Measurements from ENCODE around the gene STK32C. TPM values are rescaled to one million over a fixed set of nuclear protein-coding genes. Genes with fewer than 3 reads are reported as not detected.

Gene STK32C
- polyA plus RNA-seq, 1 donor from 2014 or later = 23.2 TPM

DNA sequence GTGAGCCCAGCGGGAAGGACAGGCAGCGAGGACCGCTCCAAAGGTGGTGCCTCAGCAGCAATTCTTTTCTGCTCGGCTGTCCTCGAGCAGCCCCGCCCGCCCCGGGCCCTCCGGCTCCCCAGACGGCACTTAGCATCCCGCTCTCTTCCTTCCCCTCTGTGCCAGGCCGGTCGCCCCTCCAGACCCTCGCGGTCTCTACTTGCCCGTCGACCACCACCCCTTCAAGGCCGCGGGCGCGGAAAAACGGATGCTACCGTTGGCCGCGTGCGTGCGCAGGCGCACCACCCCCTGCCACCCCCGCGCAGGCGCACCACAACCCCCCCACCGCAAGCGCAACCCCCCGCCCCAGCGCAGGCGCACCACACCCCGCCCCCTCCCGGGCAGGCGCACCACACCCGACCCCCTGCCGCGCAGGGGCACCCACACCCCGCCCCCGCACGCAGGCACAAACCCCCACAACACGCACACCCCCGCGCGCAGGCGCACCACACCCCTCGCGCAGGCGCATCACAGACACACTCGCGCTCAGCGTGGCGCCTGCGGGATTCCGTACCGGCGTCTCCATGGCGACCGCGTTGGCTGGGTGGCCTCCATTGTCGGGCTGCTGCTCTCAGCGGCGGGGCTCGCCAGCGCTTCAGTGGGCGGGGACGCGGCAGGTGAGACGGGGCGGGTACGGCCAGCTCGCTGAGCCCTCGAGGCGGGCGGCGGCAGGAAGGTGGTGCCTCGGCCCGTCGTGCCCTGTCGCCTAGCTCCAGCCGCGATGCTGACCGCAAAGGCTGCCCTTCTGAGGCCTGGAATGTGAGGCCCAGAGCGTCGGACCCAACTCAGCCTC, 24.1 kb upstream of the STK32C start, which contains the start of gene LRRC27:
LRRC27 (plus strand) TSS at position 593 of the 832 bp plus-strand sequence. CDS start 1,332 bp downstream, outside the sequence.
- Histone ChIP-seq H4K20me1 (ENCODE audit: insufficient read depth) (no peaks in the 10 kb centered on the region), H3K4me3 (ENCODE audit: low read length) (peak within 1 kb of the TSS; percentile 83), H3K79me2 (replicated peaks; ENCODE audit: insufficient read depth, low read length) (peaks cover 18% of the 10 kb centered on the region), H3K27me3 (ENCODE audit: insufficient read depth, low read depth, low read length) (no peaks in the 10 kb centered on the region), H3K27ac (ENCODE audit: low read length) (peak within 1 kb of the TSS; percentile 70), H3F3A (ENCODE audit: insufficient read depth, low read length, poor library complexity, severe bottlenecking) (no peaks in the 10 kb centered on the region), H3K36me3 (ENCODE audit: insufficient read depth, low read length) (no peaks in the 10 kb centered on the region), H3K4me2 (ENCODE audit: low read length) (peak within 1 kb of the TSS; percentile 78), H3K9ac (ENCODE audit: low read length) (peak within 1 kb of the TSS; percentile 78), H3K9me2 (ENCODE audit: insufficient read depth, low read length) (no peaks in the 10 kb centered on the region), H2AFZ (ENCODE audit: low read depth, low read length) (peak within 1 kb of the TSS; percentile 65), H3K9me3 (ENCODE audit: low read length) (no peaks in the 10 kb centered on the region)
- TF ChIP-seq EP300 (conservative IDR thresholded peaks at IDR 0.05; ENCODE audit: poor library complexity, severe bottlenecking) (peak; percentile 33), TAF1 (IDR thresholded peaks at IDR 0.05; ENCODE audit: low read depth) (peak; percentile 47), RAD21 (conservative IDR thresholded peaks at IDR 0.05) (peak; percentile 49), EZH2 (IDR thresholded peaks at IDR 0.05; ENCODE audit: borderline replicate concordance, insufficient read depth, low read length, poor library complexity, severe bottlenecking) (no peak), POLR2AphosphoS5 (IDR thresholded peaks at IDR 0.05) (peak; percentile 81), REST (IDR thresholded peaks at IDR 0.05; ENCODE audit: borderline replicate concordance) (no peak), SMC3 (conservative IDR thresholded peaks at IDR 0.05; ENCODE audit: poor library complexity) (peak; percentile 48), MXI1 (conservative IDR thresholded peaks at IDR 0.05; ENCODE audit: poor library complexity, severe bottlenecking) (peak; percentile 94)
- TF ChIP-seq, protein P1, sequence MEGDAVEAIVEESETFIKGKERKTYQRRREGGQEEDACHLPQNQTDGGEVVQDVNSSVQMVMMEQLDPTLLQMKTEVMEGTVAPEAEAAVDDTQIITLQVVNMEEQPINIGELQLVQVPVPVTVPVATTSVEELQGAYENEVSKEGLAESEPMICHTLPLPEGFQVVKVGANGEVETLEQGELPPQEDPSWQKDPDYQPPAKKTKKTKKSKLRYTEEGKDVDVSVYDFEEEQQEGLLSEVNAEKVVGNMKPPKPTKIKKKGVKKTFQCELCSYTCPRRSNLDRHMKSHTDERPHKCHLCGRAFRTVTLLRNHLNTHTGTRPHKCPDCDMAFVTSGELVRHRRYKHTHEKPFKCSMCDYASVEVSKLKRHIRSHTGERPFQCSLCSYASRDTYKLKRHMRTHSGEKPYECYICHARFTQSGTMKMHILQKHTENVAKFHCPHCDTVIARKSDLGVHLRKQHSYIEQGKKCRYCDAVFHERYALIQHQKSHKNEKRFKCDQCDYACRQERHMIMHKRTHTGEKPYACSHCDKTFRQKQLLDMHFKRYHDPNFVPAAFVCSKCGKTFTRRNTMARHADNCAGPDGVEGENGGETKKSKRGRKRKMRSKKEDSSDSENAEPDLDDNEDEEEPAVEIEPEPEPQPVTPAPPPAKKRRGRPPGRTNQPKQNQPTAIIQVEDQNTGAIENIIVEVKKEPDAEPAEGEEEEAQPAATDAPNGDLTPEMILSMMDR (IDR thresholded peaks at IDR 0.05; ENCODE audit: poor library complexity, severe bottlenecking) = peak; percentile 28

DNA sequence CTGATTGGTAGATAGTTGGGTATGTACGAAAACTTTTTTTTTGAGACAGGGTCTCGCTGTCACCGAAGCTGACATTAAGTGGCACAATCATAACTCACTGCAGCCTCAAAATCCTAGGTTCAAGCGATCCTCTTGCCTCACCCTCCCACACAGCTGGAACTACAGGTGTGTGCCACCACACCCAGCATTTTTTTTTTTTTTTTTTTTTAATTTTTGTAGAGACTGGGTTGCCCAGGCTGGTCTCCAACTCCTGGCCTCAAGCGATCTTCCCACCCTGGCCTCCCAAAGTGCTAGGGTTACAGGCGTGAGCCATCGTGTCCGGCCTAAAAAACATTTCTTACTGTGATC, 22.7 kb upstream of the STK32C start:
- TF ChIP-seq EZH2 (IDR thresholded peaks at IDR 0.05; ENCODE audit: borderline replicate concordance, insufficient read depth, low read length, poor library complexity, severe bottlenecking) (no peak), POLR2AphosphoS5 (IDR thresholded peaks at IDR 0.05) (no peak), MXI1 (conservative IDR thresholded peaks at IDR 0.05; ENCODE audit: poor library complexity, severe bottlenecking) (no peak), SMC3 (conservative IDR thresholded peaks at IDR 0.05; ENCODE audit: poor library complexity) (no peak), TAF1 (IDR thresholded peaks at IDR 0.05; ENCODE audit: low read depth) (no peak), EP300 (conservative IDR thresholded peaks at IDR 0.05; ENCODE audit: poor library complexity, severe bottlenecking) (no peak), REST (IDR thresholded peaks at IDR 0.05; ENCODE audit: borderline replicate concordance) (no peak), RAD21 (conservative IDR thresholded peaks at IDR 0.05) (no peak)
- TF ChIP-seq, protein P1 (IDR thresholded peaks at IDR 0.05; ENCODE audit: poor library complexity, severe bottlenecking) = no peak
- Histone ChIP-seq H2AFZ (ENCODE audit: low read depth, low read length) (no peak overlapping the region), H3K4me3 (ENCODE audit: low read length) (peak overlapping the region; percentile 83), H3K4me2 (ENCODE audit: low read length) (peak overlapping the region; percentile 51), H3F3A (ENCODE audit: insufficient read depth, low read length, poor library complexity, severe bottlenecking) (no peaks in the 10 kb centered on the region), H4K20me1 (ENCODE audit: insufficient read depth) (no peaks in the 10 kb centered on the region), H3K9ac (ENCODE audit: low read length) (no peak overlapping the region), H3K9me3 (ENCODE audit: low read length) (no peaks in the 10 kb centered on the region), H3K79me2 (replicated peaks; ENCODE audit: insufficient read depth, low read length) (peaks cover 18% of the 10 kb centered on the region), H3K36me3 (ENCODE audit: insufficient read depth, low read length) (no peaks in the 10 kb centered on the region), H3K27ac (ENCODE audit: low read length) (no peak overlapping the region), H3K9me2 (ENCODE audit: insufficient read depth, low read length) (no peaks in the 10 kb centered on the region), H3K27me3 (ENCODE audit: insufficient read depth, low read depth, low read length) (no peaks in the 10 kb centered on the region)

All from neural cell (in vitro differentiated cells).